Parathyroid adenoma (tissue), 2 donors: ENCODE results near the gene USP4.
A peak's percentile ranks its signal among the peaks of the same experiment; 100 is the strongest.

Source experiments
- H2AFZ ChIP-seq: fragments of 300-600 bp; sonication (generic); one replicate; pipeline ENCODE4 v1.7.0; 2017; ENCODE audit warnings: antibody characterized with exemption, mild to moderate bottlenecking
- H3K27ac ChIP-seq: fragments of 300-600 bp; sonication (generic); one replicate; pipeline ENCODE4 v1.7.0; 2017
- H3K27me3 ChIP-seq: fragments of 300-600 bp; sonication (generic); one replicate; pipeline ENCODE4 v1.7.0; 2017; ENCODE audit warnings: low read length; ENCODE audit not compliant: control insufficient read depth, insufficient read depth
- H3K36me3 ChIP-seq: fragments of 300-600 bp; sonication (generic); one replicate; pipeline ENCODE4 v1.7.0; 2017; ENCODE audit warnings: low read length; ENCODE audit not compliant: control insufficient read depth, insufficient read depth
- H3K4me1 ChIP-seq: fragments of 300-600 bp; sonication (generic); one replicate; pipeline ENCODE4 v1.7.0; 2017; ENCODE audit warnings: control low read depth
- H3K4me2 ChIP-seq: fragments of 300-600 bp; sonication (generic); one replicate; pipeline ENCODE4 v1.7.0; 2017; ENCODE audit warnings: low read length
- H3K4me3 ChIP-seq: fragments of 300-600 bp; sonication (generic); one replicate; pipeline ENCODE4 v1.7.0; 2017; ENCODE audit warnings: low read depth, low read length
- H3K79me2 ChIP-seq: fragments of 300-600 bp; sonication (generic); one replicate; pipeline ENCODE4 v1.7.0; 2017; ENCODE audit warnings: control low read depth
- H3K9ac ChIP-seq: fragments of 300-600 bp; sonication (generic); one replicate; pipeline ENCODE4 v1.7.0; 2017; ENCODE audit warnings: mild to moderate bottlenecking
- H3K9me3 ChIP-seq: fragments of 300-600 bp; sonication (generic); one replicate; pipeline ENCODE4 v1.7.0; 2017; ENCODE audit warnings: low read length; ENCODE audit not compliant: control insufficient read depth
- CTCF ChIP-seq: fragments of 300-600 bp; sonication (generic); IDR thresholded peaks from one replicate; pipeline ENCODE4 v1.7.0; 2017; ENCODE audit warnings: antibody characterized with exemption, mild to moderate bottlenecking
- donor health status: primary hyperparathyroidism.

Gene USP4

GRCh38 chr3:49371946-49372345 lies 32.1 kb upstream of the USP4 start:
- H3K4me3 ChIP-seq, result no peak overlapping the region

GRCh38 chr3:49370585-49371290 lies 30.9 kb upstream of the USP4 start:
- Histone ChIP-seq H3K4me2 (no peak overlapping the region), H3K9ac (no peak overlapping the region), H2AFZ (no peak overlapping the region), H3K27me3 (no peaks in the 10 kb centered on the region), H3K9me3 (no peaks in the 10 kb centered on the region), H3K27ac (no peak overlapping the region), H3K36me3 (no peaks in the 10 kb centered on the region), H3K4me3 (no peak overlapping the region), H3K4me1 (no peaks in the 10 kb centered on the region), H3K79me2 (peaks cover 46% of the 10 kb centered on the region)
- no peak for TF ChIP-seq CTCF

More at GRCh38 chr3:49371946-49372345, 32.1 kb upstream of the USP4 start:
- H3K79me2 ChIP-seq, result peaks cover 48% of the 10 kb centered on the region
- H3K36me3 ChIP-seq, result no peaks in the 10 kb centered on the region
- H3K4me2 ChIP-seq, result no peak overlapping the region
- no peak overlapping the region for H3K27ac ChIP-seq
- H3K4me1 ChIP-seq, result no peaks in the 10 kb centered on the region
- H3K9ac ChIP-seq, result no peak overlapping the region
- no peak overlapping the region for H2AFZ ChIP-seq
- no peaks in the 10 kb centered on the region for H3K9me3 ChIP-seq
- TF ChIP-seq CTCF, result no peak
- no peaks in the 10 kb centered on the region for H3K27me3 ChIP-seq

- Histone ChIP-seq H3K79me2 (peaks cover 22% of the 10 kb centered on the region), H3K9ac (no peak overlapping the region), H3K27me3 (no peaks in the 10 kb centered on the region), H2AFZ (no peak overlapping the region), H3K4me2 (no peak overlapping the region), H3K4me1 (peaks cover 3% of the 10 kb centered on the region), H3K36me3 (no peaks in the 10 kb centered on the region), H3K27ac (no peak overlapping the region), H3K9me3 (no peaks in the 10 kb centered on the region), H3K4me3 (no peak overlapping the region)
- no peak for TF ChIP-seq CTCF
Observed at GRCh38 chr3:49362561-49362960, 22.7 kb upstream of the USP4 start.

- H3K36me3 ChIP-seq, result no peaks in the 10 kb centered on the region
- peaks cover 17% of the 10 kb centered on the region for H3K79me2 ChIP-seq
- no peaks in the 10 kb centered on the region for H3K9me3 ChIP-seq
- H3K4me2 ChIP-seq, result no peak overlapping the region
- H3K27ac ChIP-seq, result peak overlapping the region; percentile 78
- H3K4me1 ChIP-seq, result peaks cover 3% of the 10 kb centered on the region
- no peak overlapping the region for H3K4me3 ChIP-seq
- H3K27me3 ChIP-seq, result no peaks in the 10 kb centered on the region
- no peak for TF ChIP-seq CTCF
- H2AFZ ChIP-seq, result no peak overlapping the region
- H3K9ac ChIP-seq, result no peak overlapping the region
Observed at GRCh38 chr3:49359623-49360022, 19.8 kb upstream of the USP4 start.

GRCh38 chr3:49358884-49359225 lies 19.0 kb upstream of the USP4 start:
- Histone ChIP-seq H3K36me3 (no peaks in the 10 kb centered on the region), H2AFZ (peak overlapping the region; percentile 79), H3K27ac (peak overlapping the region; percentile 78), H3K9me3 (no peaks in the 10 kb centered on the region), H3K79me2 (peaks cover 11% of the 10 kb centered on the region), H3K4me1 (peaks cover 3% of the 10 kb centered on the region), H3K9ac (no peak overlapping the region), H3K4me3 (no peak overlapping the region), H3K4me2 (no peak overlapping the region), H3K27me3 (no peaks in the 10 kb centered on the region)
- TF ChIP-seq CTCF, result no peak
